GM18868 (cell line): ENCODE results near the gene MAP3K5.

Source experiments
- ATAC-seq: cut with Tn5 transposase; IDR thresholded peaks from one replicate; pipeline ENCODE4 v1.9.1; 2021; ENCODE audit warnings: mild to moderate bottlenecking, moderate library complexity; ENCODE audit not compliant: unreplicated experiment

The MAP3K5 gene

GRCh38 chr6:136654086-136654485 lies 138.2 kb downstream of the MAP3K5 start:
- ATAC-seq, result no peak

DNA sequence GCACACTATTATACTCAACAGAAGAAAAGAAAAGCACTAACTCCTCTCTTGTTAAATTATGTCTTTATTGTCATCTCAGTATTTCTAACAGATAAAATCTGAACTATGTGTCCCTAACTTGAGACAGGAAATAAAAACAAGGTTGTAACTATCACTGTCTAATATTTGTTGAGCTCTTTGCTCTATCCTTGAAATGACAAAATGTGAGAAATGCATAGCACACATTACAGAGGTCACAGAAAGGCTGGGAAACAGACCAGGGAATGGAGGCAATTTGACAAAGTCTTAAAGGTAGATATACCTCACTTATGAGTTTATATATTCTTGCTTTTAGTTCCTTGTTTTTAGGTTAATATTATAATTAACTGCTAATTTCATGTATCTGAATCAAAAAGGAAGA lies 139.6 kb downstream of the MAP3K5 start:
- no peak for ATAC-seq

DNA sequence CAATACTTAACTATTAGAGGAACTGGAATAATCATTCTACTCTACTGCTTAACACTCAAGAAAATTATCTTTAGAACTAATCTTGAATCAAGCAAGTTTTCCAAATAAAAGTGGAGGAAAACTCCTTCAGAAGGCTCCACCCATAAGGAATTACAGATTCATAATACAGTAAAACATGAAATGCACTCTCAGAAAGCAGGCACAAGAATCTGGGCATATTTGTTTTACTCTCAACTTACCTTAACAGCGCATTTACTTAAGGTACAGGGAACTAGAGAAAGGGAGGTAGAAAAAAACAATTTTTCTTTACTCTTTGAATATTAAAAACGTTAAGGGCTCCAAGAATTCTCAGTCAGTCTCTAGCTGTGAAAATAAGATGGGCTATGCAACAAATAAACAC lies 140.3 kb downstream of the MAP3K5 start:
- ATAC-seq, result no peak

DNA sequence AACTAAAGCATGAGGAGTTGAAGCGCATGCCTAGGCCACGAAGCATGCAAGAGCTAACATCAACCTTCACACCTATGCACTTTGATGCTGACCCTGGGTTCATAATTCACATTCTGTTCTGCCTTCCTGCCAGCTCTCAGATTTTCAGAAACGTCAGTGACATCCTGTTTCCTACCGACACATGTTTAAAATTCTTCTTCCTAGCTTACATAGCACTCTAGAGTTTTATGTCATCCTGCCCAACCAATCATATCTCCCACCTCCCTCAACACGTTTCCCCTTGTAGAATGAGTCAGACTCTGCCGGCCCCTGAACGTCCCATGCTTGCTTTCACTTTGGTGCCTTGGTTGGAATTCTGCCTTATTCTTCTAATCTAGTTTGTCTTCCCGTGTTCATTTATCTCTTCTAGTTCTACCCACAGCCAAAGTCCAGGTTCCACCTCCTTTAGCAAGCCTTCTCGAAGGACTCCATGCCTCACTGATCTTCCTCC lies 144.9 kb downstream of the MAP3K5 start:
- ATAC-seq, result peak; percentile 82

GRCh38 chr6:136646377-136646776 lies 145.9 kb downstream of the MAP3K5 start:
- ATAC-seq, result no peak

- ATAC-seq, result peak; percentile 13
Observed at GRCh38 chr6:136644597-136644952, 147.7 kb downstream of the MAP3K5 start.

- peak; percentile 46 for ATAC-seq
Observed at GRCh38 chr6:136643850-136644596, 148.3 kb downstream of the MAP3K5 start.

- ATAC-seq, result no peak
Observed at GRCh38 chr6:136641873-136642465, 150.3 kb downstream of the MAP3K5 start.

- no peak for ATAC-seq
Observed at GRCh38 chr6:136641166-136641565, 151.1 kb downstream of the MAP3K5 start.

GRCh38 chr6:136640132-136640915 lies 152.0 kb downstream of the MAP3K5 start:
- ATAC-seq, result no peak

DNA sequence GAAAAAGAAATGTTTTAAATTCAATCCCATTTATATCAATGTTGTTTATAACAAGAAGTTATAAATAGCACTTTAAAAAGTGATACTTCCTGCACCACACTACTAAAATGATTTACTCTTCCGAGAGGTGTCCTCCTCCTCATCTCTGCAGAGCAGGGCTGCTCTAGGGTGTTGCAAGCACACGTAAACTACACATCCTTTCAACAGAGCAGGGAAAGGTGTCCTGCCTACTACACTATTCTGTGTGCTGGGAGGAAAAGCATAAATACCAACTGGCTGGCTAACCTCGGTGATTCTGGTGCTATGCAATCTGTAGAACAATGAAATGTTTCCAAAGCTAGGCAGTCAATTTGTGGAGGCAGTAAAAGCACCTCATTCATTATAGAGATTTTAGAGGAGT lies 152.6 kb downstream of the MAP3K5 start:
- ATAC-seq, result no peak

DNA sequence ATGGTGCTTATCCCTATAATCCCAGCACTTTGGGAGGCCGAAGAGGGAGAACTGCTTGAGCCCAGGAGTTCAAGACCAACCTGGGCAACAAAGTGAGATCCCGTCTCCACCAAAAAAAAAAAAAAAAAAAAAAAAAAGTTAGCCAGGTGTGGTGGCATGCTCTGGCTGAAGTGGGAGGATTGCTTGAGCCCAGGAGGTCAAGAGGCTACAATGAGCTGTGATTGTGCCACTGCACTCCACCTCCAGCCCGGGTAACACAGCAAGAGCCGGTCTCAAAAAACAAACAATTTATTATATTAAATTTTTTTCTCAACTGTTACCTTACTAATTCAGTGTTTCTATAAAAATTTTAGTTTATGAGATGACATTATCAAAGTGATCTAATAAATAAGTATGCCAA lies 156.7 kb downstream of the MAP3K5 start:
- no peak for ATAC-seq

DNA sequence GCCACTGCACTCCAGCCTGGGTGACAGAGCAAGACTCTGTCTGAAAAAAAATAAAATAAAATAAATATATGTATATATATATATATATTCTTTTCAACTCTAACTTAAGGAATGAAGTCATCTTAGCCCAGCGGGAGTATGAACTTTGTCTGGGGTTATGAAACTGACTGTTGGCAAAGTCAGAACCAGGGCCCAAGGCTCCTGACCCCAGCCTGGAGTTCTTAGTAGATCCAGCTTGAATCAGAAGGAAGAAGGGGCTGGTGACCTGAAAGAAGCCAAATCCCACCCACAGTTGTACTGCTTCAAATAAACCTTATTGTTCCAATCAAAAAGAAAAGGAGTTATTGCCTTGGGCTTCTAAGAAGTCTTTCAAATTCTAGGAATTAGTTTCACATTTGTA lies 158.9 kb downstream of the MAP3K5 start:
- no peak for ATAC-seq

DNA sequence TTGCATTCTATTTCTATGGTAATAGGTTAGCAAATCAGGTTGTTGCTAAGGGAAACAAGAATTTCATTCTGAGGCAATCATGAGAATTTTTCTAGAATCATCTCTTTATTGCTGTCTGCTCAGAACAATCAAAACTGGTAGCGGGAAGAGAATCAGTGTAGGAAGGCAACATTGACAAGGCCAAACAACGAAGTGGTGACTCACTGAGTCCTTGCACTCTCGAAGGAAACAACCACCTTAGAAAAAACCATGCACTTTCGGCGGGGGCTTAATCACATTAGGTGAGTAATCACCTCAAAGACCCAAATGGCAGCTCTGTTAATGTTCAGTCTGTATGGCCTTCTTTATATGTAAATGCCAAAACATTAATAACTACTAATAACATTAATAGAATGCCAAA lies 163.3 kb downstream of the MAP3K5 start:
- ATAC-seq, result no peak

- ATAC-seq, result no peak
Observed at GRCh38 chr6:136627191-136627590, 165.1 kb downstream of the MAP3K5 start.

DNA sequence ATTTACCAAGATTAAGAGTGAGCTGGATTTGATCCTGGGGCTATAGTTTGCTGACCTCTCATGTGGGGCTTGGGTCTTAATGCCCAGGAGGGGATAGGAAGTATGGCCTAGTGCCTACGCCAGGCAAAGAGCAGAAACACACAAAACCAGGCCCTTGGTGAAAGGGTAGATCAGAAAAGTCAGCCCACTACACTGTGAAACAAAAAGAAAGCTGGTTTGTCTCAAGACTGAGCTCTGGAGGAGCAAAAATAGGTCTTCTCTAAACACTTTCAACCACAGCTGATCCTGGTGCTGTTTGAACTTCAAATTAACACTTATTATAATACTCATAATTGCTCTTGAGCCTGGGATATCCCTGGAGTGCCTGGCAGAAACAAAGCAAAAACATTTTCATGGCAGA lies 167.0 kb downstream of the MAP3K5 start:
- no peak for ATAC-seq

- no peak for ATAC-seq
Observed at GRCh38 chr6:136624347-136624746, 167.9 kb downstream of the MAP3K5 start.

GRCh38 chr6:136618086-136618485 lies 174.2 kb downstream of the MAP3K5 start:
- ATAC-seq, result no peak

- no peak for ATAC-seq
Observed at GRCh38 chr6:136616527-136616926, 175.8 kb downstream of the MAP3K5 start.

DNA sequence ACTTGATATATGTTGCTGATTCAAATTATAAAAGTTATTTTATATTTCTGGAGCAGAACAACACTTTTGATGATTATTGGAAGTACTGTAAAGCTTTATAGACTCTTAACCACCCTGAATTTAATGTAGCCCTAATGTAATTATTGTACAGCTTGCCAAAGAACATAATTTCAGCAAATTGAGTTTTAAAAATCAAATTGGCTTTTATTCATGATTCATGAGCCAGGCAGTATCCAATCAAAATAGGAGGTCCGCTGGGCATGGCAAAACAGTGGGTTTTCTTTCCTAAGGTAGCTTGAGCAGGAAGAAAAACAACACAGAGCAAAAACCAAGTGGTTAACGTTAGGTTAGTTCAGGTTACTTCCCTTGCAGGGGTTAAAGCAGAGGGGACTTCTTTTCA lies 177.3 kb downstream of the MAP3K5 start:
- ATAC-seq, result no peak

GRCh38 chr6:136614350-136614749 lies 177.9 kb downstream of the MAP3K5 start:
- no peak for ATAC-seq

- ATAC-seq, result no peak
Observed at GRCh38 chr6:136613477-136613876, 178.8 kb downstream of the MAP3K5 start.
